Ureter (tissue), 1 donor: ENCODE results near the gene CSPG4. TPM values are rescaled to one million over a fixed set of nuclear protein-coding genes. Genes with fewer than 3 reads are reported as not detected.
"Not testable (repeated sequence)": the region's sequence is repeated elsewhere in the genome, so short reads cannot be mapped to it uniquely, and the experiment has no call there.

Experiments
- DNase-seq: peaks from one replicate; pipeline ENCODE4 v3.0.0-alpha.2; 2020; ENCODE audit warnings: low spot score
- total RNA-seq: library from RNA; stranded (reverse); gene quantifications from one replicate; pipeline ENCODE4 v1.2.4, GENCODE V29; 2023
- donor health status: DM: yes; HTN: yes; CAD: no.

CSPG4 gene
- total RNA-seq, 1 donor from 2014 or later = 31.0 TPM

DNA sequence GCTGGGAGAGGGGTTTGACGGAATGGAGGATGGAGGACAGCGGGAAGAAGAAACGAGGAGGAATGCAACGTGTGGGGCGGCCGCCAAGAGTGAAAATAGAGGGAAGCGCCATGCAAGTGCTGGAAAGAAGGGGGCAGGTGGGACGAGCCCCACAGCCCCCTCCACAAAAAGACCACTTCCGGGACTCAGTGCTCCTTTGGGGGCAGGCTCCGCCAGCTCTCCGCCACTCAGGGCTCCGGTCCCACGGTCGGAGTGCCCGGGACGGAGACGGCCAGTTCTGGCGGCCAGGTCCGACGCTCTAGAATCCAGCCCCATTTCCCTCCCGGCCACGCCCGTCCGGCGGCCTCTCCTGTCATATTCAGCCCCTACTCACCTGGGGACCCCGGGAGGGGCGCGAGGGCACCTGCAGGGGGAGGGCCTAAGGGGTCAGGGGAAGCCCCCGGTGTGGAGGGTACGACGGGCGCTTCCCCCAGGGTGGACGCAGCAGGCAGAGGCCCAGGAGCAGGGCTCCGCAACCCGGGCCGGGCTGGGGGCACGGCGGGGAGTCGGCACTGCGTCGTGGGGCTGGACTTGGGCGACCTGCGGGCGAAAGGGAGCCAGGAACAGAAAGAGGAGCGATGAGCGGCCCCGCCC lies 25.5 kb upstream of the CSPG4 start:
- DNase-seq = no peak

DNA sequence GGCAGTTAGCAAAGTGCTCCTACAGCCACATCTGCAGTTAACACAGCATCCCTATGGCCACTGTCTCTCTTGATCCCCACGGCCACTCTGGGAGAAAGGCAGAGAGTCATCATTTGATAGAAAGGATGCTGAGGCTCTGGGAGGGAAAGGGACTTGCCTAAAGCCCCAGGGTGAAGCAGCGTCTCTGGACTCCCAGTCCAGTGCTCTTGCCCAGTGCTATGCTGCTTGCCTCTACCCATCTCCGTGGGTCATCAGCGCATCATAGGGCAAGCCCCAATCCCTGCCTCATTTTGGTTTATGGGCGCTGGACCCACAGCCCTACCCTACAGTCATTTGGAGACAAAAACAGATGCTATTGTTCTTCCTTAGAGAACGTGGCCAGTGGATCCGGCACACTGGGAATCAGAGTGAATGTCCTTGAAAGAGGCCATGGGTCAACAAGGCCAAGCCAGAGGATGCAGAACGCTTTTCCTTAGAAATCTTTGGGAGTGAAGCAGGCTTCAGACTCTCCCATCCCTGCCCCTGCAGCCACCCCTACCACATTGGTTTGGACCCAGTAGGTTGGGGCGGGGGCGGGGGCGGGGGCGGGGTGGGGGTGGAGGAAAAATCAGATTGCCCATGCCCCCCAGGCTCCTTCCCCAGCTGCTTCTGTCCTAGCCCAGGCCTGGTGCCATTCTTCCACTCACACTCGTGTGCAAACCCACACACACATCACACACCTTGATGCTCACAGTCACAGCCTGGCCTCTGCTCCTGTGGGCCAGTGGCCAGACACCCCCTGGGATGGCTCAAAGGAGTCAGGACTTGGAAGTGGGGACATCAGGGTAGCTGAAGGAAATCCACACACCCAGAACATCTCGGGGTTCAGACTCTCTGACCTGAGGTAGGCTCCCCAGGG lies 24.7 kb upstream of the CSPG4 start:
- DNase-seq = not testable (repeated sequence)

DNA sequence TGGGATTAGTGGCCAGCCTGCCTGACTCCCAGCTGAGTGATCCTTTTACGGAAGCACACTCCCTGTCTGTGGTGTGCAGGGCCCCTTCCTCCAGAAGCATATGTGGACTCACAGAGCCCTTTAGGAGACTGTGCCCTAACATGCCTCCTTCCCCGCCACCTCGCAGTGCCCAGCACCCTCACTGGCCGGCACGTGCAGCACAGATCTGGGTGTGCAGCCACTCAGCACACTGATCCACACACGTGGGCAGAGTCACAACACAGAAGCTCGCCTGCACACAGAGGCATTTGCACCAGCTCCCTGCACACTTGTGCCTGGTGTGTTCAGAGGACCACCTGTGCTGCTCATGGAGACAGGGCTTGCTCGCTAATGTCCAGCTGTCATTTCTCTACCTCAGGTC lies 23.6 kb upstream of the CSPG4 start:
- DNase-seq = no peak

DNA sequence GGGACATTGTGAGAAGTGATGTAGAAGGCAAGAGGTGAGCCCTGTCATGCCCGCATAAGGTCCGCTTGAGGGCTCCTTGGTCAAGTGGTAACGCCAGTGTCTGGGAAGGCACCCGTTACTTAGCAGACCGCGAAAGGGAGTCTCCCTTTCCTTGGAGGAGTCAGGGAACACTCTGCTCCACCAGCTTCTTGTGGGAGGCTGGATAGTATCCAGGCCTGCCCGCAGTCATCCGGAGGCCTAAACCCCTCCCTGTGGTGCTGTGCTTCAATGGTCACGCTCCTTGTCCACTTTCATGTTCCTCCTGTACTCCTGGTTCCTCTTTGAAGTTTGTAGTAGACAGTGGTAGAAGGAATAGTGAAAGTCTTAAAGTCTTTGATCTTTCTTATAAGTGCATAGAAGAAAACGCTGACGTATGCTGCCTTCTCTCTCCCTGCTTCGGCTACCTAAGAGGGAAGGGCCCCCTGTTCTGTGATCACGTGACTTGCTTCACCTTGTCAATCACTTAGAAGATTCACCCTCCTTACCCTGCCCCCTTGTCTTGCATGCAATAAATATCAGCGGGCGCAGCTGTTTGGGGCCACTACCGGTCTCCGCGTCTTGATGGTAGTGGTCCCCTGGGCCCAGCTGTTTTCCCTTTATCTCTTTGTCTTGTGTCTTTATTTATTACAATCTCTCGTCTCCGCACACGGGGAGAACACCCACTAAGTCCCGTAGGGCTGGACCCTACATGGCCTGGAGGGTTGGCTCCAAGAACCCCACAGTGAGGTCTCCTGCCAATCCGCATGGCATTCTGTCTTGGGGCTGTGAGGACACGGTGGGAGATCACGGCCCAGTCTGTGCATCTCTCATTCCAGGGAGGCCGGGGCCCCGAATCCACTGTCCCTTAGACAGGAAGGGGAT lies 22.5 kb upstream of the CSPG4 start:
- DNase-seq = not testable (repeated sequence)

DNA sequence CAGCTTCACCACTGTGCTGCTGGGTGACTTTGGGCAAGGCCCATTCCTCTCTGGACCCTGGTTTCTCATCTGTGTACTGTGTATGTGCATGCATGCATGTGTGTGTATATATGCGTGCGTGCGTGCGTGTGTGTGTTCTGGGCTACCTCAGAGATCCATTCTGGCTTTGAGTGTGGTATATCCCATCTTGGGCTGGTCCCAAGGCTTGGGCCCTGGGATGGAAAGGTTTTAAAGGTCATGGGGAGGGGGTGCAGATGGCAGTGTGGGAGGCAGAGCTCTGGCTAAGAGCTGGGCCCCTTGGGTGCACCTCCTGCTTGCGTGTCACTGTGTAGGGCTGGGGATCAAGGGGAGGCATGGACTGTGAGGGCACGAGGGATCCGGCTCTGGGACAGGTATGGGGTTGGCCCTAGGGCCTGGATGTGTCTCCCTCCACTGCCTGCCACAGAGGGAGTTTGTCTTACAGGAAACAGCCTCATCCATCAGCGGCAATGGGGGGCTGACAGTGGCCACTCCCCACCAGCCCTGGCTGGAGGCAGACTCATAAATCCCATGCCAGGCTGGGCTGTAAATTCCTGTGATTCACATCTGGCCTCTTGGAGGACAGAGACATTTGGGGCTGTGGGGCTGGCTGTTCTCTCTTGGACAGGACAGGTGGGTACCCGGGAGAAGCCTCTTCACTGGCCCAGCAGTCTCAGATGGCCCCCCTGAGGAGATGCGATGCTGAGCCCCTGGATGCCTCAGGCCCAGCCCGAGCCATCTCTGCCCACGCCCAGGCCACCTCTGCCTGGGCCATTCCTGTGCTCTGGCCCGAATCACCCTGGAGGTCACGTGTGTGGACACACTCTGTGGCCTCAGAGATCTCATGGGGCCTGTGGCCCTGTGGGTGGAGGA lies 21.4 kb upstream of the CSPG4 start:
- no peak for DNase-seq

DNA sequence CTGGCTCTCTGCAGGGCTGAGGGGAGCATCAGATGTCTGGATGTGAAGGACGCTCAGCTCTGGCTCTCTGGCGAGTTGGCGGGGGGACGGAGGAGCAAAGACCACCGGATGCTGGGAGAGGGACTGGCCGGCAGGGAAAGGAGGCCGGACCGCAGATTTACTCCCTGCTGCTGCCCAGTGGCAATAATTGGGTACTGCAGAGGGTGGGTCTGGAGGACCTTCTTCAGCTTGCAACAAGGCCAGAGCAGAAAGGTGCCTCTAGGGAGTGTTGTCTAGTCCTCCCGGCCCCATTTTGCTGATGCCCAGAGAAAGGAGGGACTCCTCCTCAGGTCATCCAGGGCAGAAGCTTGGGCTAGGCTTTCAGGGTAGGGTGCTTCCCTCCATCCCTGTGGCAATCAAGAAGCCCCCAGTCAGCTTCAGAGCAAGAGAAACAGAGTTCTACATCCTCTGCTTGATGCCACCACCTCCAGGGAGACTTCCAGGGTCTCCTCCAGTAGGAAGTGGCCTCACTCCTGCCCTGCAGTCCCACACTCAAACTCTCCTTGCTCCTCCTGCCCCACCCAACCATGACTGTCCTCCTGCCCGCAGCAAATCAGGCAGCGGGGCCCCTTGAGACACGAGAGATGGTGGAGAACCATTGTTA lies 20.3 kb upstream of the CSPG4 start:
- peak; percentile 79 for DNase-seq

DNA sequence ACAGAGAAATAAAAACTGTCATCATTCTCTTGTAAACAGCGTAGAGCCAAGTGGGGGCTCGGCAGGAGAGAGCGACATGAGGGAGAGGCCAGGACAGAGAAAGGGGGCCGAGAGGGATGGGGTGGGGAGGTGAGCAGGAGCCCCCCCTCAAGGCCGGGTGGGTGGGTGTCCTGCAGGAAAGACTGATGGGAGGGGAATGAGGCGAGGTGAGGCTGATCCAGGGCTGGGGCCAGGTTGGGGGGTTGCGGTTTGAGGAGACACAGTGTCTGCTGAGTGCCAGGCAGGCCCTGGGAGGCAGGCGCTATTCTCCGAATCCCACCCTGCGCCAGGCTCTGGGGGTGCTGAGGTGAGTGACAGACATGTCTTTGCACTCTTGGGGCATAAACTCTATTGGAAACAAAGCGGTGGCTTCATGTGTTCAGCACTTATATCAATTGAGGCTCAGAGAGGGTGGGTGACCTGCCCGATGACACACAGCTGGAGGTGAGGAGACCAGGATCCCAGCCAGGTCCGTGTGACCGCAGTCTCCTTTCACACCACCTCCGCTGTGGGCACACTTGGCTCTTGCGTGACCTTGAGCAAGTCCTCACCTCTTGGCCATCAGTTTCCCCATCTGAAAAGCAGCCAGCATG lies 19.6 kb upstream of the CSPG4 start:
- DNase-seq = no peak

DNA sequence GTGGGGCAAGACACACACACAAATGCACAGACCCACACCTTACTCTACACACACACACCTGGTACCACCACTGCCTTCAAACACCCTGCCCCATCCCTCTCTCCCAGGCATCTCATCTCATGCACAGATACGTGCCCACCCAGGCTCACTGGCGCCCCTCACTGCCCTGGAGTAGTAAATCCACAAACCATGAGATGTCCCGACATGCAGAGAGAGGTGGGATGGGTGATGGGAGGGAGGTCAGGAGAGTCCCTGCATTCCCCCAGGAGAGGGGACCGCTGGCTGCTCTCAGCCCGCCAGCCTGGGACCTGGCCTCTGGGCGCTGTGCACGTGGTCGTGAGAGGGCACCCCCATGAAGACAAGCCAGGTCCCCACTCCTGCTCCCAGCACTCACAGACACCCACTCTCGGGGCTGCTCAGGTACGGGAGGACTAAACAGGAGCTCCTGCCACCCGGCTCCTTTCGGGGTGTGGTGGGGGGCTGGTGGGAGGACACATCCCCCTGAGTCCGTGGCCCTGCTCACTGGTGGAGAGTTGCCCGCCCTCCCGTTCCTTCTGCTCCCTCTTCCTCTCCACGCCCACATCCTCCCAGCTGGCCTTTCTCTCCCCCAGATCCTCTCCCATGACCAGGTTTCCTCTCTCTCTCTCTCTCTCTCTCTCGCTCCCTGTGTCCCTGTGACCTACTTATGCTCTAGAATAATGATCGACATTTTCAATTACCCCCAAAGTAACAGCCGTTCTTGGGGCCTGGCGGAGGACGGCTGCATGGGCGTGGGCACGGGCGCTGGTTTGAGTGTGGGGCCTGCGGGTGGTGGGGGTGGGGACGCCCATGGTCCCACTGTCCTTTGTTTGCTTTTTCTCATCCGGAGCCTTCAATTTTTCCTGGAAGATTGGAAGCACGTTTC lies 18.9 kb upstream of the CSPG4 start:
- no peak for DNase-seq

DNA sequence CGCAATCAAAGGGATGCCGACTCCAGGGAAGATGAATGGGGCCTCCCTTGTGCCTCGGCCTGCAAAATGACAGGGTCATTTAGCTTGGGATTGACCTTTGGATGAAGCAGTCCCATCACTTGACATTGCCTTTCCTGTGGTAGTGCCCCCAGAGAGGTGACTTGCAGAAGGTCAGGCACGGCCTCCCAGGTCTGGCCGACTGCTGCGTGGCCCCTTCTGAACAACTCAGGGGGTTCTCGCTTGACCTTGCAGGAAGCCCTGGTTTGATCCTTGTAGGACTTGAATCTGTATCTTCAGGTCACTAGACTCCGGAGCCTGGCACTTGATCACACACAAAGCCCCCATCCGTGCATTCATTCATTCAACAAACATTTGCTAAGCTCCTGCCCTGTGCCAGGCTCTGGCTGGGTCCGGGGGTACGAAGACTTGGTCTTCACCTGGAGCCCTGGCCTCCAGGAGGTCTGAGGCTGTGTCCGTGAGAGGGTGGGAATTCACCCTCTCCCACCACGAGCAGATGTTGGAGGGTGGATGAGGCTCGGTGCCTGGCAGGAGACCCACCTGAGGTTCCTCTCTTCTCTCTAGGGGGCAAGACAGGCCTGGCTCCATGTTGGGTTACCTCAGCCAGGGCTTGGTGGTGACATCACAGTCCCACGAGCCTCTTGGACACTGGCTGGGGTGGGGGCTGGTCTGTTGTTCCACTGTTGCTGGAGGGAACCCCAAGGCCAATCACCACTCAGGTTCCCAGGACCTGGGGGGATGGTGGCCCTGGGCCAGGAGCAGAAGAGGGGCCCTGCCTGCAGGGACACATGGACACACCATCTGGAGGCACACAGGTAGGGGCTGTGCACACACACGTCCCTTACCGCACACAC lies 18.0 kb upstream of the CSPG4 start:
- not testable (repeated sequence) for DNase-seq

DNA sequence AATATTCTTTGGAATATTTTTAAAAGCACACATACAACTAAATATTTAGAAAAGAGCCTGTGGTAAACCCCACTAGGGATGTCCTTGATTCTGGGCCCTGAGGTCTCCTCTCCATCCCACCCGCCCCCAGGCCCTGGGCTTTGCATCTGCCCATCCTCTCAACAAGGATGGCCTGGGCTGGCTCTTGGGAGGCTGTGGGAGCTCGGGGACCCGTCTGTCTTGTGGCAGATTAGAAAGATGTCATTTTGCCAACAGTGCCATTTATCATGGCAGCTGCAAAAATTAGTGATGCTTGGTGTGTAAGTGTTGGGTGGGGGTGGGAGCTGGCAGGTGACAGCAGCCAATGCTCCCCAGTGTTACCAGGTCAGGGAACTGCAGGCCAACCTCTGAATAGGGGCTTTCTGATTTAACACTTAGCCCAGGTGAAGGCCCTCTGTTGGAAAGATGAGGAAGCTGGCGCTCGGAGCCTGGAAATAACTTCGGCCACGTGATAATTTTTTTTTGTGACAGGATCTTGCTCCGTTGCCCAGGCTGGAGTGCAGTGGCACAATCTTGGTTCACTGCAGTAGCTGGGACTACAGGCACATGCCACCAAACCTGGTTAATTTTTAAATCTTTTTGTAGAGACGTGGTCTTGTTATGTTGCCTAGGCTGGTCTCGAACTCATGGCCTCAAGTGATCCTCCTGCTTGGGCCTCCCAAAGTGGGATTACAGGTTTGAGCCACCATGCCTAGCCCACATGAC lies 16.9 kb upstream of the CSPG4 start:
- DNase-seq = no peak

DNA sequence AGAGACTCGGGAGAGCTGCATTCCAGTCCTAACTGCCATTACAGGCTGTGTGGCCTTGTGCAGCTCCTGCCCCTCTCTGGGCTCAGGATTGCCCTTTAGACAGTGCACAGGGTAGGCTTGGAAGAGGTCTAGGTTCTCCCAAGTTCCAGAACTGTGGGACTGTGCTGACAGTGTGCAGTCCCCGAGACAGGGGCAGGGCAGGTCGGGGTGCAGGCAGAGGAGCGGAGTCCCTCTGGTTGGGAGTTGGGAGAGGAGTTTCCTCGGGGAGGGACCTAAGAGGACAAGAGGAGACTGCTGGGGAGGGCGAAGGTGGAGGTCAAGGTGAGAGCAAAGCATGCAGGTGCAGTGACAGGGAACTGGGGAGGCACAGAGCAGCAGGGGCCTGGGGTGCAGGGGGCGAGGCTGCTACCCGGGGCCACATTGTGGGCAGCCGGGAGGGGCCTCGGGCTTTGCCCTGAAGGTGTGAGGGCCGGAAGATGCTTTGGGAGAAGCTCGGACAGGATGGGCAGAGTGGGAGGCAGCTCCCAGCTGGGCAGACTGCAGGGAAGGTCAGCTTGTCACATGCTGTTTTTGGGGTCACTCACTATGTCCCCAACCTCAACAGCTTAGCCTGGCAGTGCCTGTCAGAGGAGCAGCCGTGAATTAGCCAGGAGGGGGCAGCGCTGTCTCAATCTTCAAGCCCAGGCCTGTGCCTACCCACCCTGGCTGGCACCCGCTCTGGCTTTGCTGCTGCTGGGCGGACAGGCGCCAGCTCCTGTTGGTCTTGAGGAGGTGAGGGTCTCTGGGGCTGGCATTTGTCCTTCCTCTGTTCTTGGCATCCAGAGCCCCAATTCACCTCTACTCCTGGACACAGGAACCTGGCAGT lies 15.4 kb upstream of the CSPG4 start:
- peak; percentile 75 for DNase-seq

DNA sequence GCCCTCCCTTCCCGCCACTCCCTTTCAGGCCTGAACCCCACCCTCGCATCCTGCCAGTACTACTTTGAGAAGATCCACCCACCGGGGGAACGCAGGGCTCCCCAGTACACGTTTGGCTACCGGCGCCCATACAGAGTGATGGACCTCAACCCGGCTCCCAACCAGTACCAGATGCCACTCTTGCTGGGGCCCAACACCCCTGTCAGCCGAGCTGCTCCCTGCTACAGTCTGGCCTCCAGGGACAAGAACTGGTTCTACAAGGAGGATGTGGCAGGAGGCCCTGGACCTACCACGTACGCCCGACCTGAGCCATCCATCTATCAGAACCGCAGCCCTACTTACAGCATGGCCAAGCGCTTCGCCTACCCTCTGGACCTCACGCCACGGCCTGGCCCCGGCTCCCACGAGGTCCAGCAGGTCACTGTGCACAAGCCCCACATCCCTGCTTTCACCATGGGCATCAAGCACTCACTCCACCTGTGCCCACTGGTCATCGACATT lies 14.4 kb upstream of the CSPG4 start:
- DNase-seq = no peak

DNA sequence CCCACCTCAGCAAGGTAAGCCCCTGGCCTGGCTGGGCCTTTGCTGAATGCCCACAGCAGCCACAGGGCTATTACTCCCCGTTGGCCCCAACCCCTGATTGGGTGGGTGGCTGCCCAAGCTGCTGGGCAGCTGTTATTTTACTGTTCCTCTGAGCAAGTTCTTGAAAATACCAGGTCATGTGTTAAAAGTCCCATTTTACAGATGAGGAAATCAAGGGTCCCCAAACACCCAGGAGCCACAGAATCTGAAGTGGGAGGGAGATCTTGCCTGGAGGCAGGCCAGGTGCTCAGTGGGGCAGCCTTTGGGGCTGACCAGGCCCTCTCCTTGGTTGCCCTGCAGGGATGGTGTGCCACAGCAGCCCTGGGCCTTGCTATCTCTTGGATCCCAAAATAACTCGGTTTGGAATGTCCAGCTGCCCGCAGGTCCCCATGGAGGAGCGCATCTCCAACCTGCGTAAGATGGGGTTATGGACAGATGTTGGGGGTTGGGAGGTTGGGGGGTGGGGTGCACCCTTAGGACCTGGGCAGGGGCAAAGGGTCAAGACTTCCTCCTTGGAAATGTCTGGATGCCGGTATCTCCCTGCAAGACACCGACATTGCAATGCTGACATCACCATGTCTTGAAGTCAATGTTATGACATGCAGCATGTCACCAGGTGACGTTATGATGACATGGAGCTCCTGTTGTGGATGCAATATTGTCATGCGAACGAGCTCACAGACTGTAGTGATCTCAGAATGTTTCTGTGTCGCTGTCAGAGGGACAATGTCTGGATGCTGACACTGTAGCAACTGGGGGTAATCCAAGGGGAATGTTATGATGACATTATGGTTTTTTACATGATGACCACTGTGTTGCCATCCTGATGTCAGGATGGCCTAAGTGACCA lies 13.3 kb upstream of the CSPG4 start:
- no peak for DNase-seq

DNA sequence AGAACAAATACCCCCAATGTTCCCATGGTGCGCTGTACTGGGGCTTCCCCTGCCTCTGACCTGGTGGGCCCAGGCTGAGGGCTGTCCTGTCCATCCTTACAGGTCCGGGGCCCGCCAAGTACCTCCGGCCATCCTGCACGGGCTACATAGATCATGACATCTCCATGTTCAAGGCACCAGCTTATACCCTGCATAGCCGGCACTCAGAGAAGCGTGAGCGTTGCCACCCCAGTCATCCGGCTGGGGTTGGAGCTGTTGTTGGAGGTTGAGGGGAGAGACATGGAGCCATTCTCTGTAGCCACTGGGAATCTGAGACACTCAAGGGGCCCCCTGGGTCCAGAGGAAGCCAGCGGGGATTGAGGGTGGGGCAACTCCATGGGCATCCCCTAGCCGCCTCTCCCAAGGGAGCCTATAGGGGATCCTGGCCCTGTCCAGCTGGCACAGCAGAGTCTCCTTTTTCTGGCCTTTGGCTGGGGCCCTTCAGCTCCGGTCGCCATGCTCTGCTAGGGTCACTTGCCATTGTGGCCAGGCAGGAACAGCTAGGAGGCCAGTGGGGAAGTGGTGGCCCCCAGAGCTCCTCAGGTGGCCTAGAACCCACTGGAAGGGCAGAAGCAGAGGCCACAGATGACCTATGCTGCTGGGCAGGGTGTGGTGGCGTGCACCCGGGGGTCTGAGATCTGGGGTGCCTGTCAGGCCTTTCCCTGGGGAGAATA lies 12.5 kb upstream of the CSPG4 start:
- no peak for DNase-seq
